Fibroblast of peridontal ligament (primary cell): ENCODE data around the gene CD47.

Experiments used
- DNase-seq: peaks from one replicate; pipeline ENCODE4 v3.0.0-alpha.2; 2010; ENCODE audit errors: extremely low read depth

CD47 gene

GRCh38 chr3:108090701-108091497 lies at the start of gene CD47:
TSS of gene CD47 (minus strand) at chr3:108091031. CDS start at chr3:108090908, 123 bp downstream.
- peak; percentile 78 for DNase-seq

GRCh38 chr3:108137460-108137814 lies 46.6 kb upstream of the CD47 start:
- DNase-seq, result no peak

GRCh38 chr3:108136561-108137459 lies 46.0 kb upstream of the CD47 start:
- no peak for DNase-seq

GRCh38 chr3:108134555-108134880 lies 43.7 kb upstream of the CD47 start:
- DNase-seq, result peak; percentile 11

DNA sequence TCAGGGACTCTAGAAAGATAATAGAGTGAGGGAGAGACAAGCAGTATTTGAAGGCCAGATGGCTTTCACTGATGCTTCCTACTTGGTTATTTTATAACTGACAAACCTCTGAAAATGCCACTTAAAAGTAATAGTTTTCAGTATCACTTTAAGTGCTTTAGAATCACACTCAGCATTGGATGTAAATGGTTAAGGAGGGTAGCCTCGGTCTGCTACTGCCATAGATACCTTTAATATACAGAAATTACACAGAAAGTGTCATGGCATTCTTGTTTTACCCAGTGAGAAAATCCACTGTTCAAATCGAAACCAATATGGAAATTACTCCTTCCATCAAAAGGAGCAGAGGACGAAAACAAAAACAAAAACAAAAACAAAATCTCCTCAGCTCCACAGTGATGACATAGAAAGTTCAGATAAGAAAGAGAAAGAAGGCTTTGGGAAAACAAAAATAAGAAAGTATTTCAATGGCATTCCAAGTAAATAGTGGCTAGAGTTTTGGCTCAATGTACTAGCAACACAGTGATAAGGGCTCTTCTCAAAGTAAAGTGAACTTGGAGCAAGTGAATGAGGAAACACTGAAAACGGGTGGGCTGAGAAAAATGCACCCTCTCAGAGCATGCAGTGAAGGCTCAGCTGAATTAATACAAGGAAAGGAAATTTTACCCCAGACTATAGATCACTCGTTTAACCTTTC lies 43.2 kb upstream of the CD47 start:
- peak; percentile 12 for DNase-seq

GRCh38 chr3:108133048-108133369 lies 42.2 kb upstream of the CD47 start:
- peak; percentile 40 for DNase-seq

DNA sequence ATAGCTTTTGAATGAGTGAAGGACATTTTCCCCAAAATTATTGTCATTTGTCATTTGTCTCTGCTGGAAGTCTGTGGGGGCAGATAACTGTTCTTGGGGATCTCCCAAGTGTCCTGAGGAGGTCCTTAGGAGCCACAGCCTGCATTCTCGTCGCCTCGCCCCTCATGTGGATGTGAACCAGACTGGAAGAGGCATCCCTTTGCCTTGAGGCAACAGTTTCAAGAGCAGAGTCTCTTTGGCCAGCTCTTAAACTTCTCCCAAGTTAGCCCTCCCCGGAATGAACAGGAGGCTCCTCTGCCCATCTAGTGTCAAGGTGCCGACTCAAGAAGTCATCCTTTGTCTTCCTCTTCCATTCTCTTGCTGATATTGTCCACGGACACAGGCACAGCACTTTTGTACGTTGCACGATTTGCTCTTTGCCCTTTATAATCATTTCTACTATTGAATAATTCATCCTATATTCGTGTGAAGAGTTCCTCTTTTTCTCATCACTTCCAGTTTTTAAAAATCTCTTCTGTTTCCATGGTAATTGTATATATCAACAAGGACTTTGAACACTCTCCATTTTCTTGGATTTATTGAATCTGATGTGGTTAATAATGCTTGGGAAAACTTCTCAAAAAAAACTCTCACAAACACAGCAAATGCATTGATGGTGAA lies 40.8 kb upstream of the CD47 start:
- peak; percentile 7 for DNase-seq

DNA sequence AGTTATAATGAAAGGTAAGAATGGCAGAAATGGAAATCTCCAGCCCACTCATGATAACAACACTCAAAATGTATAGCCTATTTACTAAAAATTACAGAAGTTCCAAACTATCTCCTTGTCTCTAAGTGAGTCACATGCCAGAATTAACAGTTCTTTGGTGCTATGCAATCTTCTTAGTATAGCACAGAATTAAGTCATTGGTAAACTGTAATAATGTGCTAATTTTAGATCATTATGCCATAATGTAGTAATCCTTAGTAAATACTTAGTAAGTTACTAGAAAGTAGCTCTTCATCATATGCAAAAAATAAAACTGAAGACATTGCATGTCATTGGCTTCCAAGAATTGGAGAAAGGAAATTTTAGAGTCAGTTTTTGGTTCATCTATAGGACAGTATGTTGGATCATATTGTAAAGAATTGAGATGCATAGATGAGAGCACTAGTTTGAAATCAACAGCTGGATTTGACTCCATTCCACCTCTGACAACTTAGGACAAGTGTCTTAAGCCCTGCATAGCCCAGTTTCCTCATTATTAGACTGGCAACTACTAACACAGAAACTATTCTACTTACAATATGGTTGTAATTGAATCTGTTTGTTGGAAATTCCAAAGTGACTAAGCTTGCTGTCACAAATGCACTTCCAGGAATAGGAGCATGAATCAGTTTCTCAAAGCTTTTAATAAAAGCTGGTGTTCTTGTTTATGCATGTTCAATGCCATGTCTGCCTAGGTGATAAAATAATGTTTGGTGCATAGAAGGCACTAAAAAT lies 40.1 kb upstream of the CD47 start:
- peak; percentile 90 for DNase-seq

GRCh38 chr3:108130236-108130635 lies 39.4 kb upstream of the CD47 start:
- DNase-seq, result no peak

- DNase-seq, result no peak
Measured at GRCh38 chr3:108127301-108127988, 36.6 kb upstream of the CD47 start.

GRCh38 chr3:108126348-108126747 lies 35.5 kb upstream of the CD47 start:
- no peak for DNase-seq

DNA sequence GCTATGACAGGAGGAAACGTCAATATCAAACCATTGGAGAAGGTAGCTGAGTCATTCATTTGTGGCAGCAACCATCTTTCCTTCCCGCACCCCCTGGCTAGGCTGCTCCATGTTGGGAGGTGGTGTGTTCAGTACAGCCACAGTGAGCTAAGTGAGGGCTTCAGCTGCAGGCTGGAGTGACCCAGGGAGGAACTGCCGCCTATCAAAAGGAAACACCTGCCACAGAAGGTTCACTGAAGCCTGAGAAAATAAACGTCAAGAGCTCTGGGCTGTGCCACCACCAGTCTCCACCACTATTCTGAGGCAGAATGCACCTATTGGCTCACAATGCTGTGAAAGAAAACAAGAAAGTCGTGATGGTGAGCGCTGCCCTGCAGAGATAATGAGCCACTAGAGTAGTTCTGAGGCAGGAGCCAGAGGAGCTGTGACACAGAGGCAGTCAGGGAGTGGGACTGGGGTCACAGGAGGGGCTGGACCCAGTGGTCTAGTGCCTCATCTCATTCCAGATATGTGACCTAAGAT lies 34.8 kb upstream of the CD47 start:
- DNase-seq, result no peak

DNA sequence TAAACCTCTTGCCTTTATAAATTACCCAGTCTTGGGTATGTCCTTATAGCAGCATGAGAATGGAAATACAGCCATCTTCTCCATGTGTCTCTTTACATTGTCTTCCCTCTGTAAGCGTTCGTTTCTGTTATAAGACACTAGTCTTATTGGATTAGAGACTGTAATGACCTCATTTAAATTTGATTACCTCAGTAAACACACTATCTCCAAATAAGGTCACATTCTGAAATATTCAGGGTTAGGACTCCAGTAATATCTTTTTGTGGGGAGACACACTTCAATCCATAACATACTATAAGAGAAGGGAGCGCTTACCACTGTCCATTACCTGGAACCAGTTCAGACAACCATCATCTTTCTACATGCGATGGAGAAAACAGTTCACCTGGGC lies 34.3 kb upstream of the CD47 start:
- no peak for DNase-seq

DNA sequence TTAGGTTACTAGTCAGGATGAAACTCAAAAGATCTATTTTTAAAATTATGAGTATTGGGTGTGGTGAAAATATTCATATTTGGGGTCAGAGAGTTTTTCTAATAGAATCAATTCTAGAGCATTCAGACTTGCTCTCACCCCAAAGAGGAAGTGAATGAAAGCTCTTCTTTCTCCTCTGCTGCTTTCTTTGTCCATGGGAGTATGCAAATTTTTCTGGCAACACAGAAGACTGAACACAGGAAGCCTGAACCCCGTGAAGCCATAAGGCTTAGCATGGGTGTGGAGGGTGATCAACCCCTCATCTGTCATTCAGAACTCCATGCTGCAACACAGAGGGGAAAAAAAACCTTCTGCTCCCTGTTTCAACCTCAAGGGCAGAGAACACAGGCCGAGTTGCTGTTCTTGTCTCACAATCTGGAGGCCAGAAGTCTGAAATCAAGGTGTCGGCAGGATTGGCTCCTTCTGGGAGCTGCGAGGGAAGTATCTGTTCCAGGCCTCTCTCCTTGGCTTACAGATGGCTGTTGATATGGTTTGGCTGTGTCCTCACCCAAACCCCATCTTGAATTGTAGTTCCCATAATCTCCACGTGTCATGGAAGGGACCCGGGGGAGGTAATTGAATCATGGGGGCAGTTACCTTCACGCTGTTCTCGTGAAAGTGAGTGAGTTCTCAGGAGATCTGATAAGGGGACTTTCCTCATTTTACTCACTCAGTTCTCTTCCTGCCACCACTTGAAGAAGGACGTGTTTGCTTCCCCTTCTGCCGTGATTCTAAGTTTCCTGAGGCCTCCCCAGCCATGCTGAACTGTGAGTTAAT lies 33.7 kb upstream of the CD47 start:
- no peak for DNase-seq

- DNase-seq, result no peak
Measured at GRCh38 chr3:108123326-108123725, 32.5 kb upstream of the CD47 start.

GRCh38 chr3:108122276-108122675 lies 31.4 kb upstream of the CD47 start:
- DNase-seq, result no peak

DNA sequence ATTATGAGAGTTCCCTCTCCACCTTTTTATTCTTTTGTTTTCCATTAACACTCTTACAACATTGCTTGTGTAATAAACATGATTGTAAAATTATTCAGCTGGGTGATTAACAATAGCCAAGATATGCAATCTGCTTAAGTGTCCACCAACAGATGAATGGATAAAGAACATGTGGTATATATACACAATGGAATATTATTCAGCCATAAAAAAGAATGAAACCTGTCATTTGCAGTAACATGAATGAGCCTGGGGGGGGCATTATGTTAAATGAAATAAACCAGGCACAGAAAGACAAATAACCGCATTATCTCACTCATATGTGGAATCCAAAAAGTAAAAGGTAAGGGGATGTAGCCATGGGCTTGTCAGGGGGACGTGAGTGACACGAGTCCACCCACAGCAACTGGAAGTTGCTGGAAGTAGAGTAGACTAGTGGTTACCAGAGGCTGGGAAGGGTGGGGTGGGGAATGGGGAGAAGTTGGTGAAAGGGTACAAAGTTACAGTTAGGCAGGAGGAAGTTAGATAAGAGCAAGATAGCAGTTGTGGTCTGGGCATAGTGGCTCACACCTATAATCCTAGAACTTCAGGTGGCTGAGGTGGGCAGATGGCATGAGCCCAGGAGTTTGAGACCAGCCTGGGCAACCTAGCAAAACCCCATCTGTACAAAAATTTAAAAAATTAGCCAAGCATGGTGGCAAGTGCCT lies 28.7 kb upstream of the CD47 start:
- no peak for DNase-seq

DNA sequence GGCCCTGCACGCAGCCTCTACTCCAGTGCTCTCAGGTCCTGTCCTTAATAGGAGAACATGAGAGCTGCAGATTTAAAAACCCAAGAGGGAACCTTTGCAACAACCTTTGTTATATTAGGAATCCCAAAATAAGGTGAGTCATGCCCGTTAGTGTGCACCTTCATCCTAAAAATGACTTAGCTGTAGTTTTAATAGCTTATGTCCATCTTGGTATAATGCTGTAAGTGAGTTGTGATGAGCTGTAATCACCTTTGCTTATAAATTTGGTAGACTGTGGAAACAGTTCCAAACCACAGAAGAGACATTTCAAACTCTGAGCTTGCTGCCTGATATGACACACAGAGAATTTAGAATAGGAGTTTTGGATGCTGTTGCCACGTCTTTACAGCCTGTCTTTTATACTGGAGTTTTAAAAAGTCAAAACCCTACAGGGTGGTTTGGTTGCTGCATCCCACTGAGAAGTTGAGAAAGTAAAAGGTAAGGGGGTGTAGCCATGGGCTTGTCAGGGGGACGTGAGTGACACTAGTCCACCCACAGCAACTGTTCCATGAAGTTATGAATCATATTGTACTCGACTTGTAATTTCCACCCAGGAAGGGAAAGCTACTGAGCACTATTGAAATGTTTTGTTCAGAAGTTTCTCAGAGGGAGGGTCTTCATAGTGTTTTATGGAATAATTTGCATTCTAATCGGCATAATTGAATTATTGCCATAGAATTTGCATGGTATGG lies 27.4 kb upstream of the CD47 start:
- peak; percentile 21 for DNase-seq
